H1 (cell line): ENCODE data around the gene ZDHHC22. TPM values are rescaled to one million over a fixed set of nuclear protein-coding genes. Genes with fewer than 3 reads are reported as not detected.

ENCODE experiments used
- ASH2L ChIP-seq: fragments of 200-600, 300-600 bp; sonication (generic); IDR thresholded peaks from one replicate; pipeline ENCODE4 v1.7.1; 2017; ENCODE audit warnings: low read length
- CBX8 ChIP-seq: fragments of 300-800, 300-1000 bp; sonication (generic); IDR thresholded peaks from 2 replicates; pipeline ENCODE4 v1.7.1; 2016; ENCODE audit warnings: low read depth, low read length, borderline replicate concordance
- HDAC2 ChIP-seq, 2 experiments: fragments of 300-600 bp in 1 of 2; sonication (generic) in 1 of 2; IDR thresholded peaks; 2 replicates each; pipeline ENCODE4 v1.6.1; 2011 to 2012; ENCODE audit warnings: low read depth in 2 of 2, low read length in 2 of 2, mild to moderate bottlenecking in 2 of 2, moderate library complexity in 2 of 2, borderline replicate concordance in 1 of 2, inconsistent platforms in 1 of 2
- JUND ChIP-seq: IDR thresholded peaks from 2 replicates; pipeline ENCODE4 v1.6.1; 2011; ENCODE audit warnings: mild to moderate bottlenecking, improper control_type of control experiment, low read length
- SIN3A ChIP-seq, 2 experiments: IDR thresholded peaks in 1 of 2; conservative IDR thresholded peaks in 1 of 2; 2 replicates each; pipeline ENCODE4 v1.6.1; 2011 to 2012; ENCODE audit warnings: low read length in 2 of 2, improper control_type of control experiment in 1 of 2, low read depth in 1 of 2, mild to moderate bottlenecking in 1 of 2
- polyA plus RNA-seq, 7 experiments: library from polyadenylated mRNA; depleted of rRNA in 3 of 7; stranded (reverse) in 5 of 7; unstranded in 2 of 7; fragments of >200 nt in 5 of 7; fragments of 200-250 nt in 2 of 7; gene quantifications; 1 replicate in 5 of 7; 2 replicates in 1 of 7; 4 replicates in 1 of 7; pipeline versions ENCODE4 v1.2.1 to v1.2.3, GENCODE V29; 2011 to 2013; ENCODE audit warnings: missing spikeins in 2 of 7, mixed read lengths in 2 of 7
- total RNA-seq: library from RNA; stranded (reverse); fragmentation: NEBNext Ultra II Directional; extraction: Animal tissue kit (Norgen Biotek cat#: 25700); gene quantifications from 2 replicates; pipeline ENCODE4 v1.2.1, GENCODE V29; 2021
- TF ChIP-seq, protein P1 (sequence below): fragments of 300-600 bp; sonication (generic); IDR thresholded peaks from 2 replicates; pipeline ENCODE4 v1.7.1; 2012; ENCODE audit warnings: low read length, moderate library complexity, mild to moderate bottlenecking, inconsistent platforms; ENCODE audit not compliant: insufficient replicate concordance
- TF ChIP-seq, protein P2 (sequence below), 3 experiments: IDR thresholded peaks; 1 replicate in 2 of 3; 2 replicates in 1 of 3; pipeline versions ENCODE4 v1.5.1 to v1.6.1; 2011; ENCODE audit warnings: low read length in 3 of 3, mild to moderate bottlenecking in 3 of 3, inconsistent platforms in 2 of 3, low read depth in 1 of 3, moderate library complexity in 1 of 3; ENCODE audit not compliant: insufficient read depth in 1 of 3; ENCODE audit errors: control extremely low read depth in 1 of 3

ZDHHC22 gene
- total and polyA plus RNA-seq, 2 of the 8 experiments (the other 6 are each of a cell fraction or from before 2014, with no cell fraction given), result 23.8 to 55.2 TPM

GRCh38 chr14:77097006-77097699 is 44.4 kb downstream of the ZDHHC22 start (continued):
- TF ChIP-seq, protein P1, sequence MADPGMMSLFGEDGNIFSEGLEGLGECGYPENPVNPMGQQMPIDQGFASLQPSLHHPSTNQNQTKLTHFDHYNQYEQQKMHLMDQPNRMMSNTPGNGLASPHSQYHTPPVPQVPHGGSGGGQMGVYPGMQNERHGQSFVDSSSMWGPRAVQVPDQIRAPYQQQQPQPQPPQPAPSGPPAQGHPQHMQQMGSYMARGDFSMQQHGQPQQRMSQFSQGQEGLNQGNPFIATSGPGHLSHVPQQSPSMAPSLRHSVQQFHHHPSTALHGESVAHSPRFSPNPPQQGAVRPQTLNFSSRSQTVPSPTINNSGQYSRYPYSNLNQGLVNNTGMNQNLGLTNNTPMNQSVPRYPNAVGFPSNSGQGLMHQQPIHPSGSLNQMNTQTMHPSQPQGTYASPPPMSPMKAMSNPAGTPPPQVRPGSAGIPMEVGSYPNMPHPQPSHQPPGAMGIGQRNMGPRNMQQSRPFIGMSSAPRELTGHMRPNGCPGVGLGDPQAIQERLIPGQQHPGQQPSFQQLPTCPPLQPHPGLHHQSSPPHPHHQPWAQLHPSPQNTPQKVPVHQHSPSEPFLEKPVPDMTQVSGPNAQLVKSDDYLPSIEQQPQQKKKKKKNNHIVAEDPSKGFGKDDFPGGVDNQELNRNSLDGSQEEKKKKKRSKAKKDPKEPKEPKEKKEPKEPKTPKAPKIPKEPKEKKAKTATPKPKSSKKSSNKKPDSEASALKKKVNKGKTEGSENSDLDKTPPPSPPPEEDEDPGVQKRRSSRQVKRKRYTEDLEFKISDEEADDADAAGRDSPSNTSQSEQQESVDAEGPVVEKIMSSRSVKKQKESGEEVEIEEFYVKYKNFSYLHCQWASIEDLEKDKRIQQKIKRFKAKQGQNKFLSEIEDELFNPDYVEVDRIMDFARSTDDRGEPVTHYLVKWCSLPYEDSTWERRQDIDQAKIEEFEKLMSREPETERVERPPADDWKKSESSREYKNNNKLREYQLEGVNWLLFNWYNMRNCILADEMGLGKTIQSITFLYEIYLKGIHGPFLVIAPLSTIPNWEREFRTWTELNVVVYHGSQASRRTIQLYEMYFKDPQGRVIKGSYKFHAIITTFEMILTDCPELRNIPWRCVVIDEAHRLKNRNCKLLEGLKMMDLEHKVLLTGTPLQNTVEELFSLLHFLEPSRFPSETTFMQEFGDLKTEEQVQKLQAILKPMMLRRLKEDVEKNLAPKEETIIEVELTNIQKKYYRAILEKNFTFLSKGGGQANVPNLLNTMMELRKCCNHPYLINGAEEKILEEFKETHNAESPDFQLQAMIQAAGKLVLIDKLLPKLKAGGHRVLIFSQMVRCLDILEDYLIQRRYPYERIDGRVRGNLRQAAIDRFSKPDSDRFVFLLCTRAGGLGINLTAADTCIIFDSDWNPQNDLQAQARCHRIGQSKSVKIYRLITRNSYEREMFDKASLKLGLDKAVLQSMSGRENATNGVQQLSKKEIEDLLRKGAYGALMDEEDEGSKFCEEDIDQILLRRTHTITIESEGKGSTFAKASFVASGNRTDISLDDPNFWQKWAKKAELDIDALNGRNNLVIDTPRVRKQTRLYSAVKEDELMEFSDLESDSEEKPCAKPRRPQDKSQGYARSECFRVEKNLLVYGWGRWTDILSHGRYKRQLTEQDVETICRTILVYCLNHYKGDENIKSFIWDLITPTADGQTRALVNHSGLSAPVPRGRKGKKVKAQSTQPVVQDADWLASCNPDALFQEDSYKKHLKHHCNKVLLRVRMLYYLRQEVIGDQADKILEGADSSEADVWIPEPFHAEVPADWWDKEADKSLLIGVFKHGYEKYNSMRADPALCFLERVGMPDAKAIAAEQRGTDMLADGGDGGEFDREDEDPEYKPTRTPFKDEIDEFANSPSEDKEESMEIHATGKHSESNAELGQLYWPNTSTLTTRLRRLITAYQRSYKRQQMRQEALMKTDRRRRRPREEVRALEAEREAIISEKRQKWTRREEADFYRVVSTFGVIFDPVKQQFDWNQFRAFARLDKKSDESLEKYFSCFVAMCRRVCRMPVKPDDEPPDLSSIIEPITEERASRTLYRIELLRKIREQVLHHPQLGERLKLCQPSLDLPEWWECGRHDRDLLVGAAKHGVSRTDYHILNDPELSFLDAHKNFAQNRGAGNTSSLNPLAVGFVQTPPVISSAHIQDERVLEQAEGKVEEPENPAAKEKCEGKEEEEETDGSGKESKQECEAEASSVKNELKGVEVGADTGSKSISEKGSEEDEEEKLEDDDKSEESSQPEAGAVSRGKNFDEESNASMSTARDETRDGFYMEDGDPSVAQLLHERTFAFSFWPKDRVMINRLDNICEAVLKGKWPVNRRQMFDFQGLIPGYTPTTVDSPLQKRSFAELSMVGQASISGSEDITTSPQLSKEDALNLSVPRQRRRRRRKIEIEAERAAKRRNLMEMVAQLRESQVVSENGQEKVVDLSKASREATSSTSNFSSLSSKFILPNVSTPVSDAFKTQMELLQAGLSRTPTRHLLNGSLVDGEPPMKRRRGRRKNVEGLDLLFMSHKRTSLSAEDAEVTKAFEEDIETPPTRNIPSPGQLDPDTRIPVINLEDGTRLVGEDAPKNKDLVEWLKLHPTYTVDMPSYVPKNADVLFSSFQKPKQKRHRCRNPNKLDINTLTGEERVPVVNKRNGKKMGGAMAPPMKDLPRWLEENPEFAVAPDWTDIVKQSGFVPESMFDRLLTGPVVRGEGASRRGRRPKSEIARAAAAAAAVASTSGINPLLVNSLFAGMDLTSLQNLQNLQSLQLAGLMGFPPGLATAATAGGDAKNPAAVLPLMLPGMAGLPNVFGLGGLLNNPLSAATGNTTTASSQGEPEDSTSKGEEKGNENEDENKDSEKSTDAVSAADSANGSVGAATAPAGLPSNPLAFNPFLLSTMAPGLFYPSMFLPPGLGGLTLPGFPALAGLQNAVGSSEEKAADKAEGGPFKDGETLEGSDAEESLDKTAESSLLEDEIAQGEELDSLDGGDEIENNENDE, result no peak
- no peak for TF ChIP-seq CBX8
- no peak for TF ChIP-seq ASH2L
- TF ChIP-seq SIN3A (conservative IDR thresholded peaks at IDR 0.05 in 1 of 2, IDR thresholded peaks at IDR 0.05 in 1 of 2; ENCODE audit: low read depth in 1 of 2, low read length in 2 of 2), result 0 out of 4 replicates have a peak, but pooled peaks of 1 of the 2 experiments have one; percentile 35
- no peak for TF ChIP-seq JUND
- TF ChIP-seq, protein P2, sequence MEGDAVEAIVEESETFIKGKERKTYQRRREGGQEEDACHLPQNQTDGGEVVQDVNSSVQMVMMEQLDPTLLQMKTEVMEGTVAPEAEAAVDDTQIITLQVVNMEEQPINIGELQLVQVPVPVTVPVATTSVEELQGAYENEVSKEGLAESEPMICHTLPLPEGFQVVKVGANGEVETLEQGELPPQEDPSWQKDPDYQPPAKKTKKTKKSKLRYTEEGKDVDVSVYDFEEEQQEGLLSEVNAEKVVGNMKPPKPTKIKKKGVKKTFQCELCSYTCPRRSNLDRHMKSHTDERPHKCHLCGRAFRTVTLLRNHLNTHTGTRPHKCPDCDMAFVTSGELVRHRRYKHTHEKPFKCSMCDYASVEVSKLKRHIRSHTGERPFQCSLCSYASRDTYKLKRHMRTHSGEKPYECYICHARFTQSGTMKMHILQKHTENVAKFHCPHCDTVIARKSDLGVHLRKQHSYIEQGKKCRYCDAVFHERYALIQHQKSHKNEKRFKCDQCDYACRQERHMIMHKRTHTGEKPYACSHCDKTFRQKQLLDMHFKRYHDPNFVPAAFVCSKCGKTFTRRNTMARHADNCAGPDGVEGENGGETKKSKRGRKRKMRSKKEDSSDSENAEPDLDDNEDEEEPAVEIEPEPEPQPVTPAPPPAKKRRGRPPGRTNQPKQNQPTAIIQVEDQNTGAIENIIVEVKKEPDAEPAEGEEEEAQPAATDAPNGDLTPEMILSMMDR (IDR thresholded peaks at IDR 0.05; ENCODE audit: control extremely low read depth in 1 of 3, insufficient read depth in 1 of 3, low read depth in 1 of 3, low read length in 3 of 3), result no peak
- TF ChIP-seq HDAC2 (IDR thresholded peaks at IDR 0.05; ENCODE audit: borderline replicate concordance in 1 of 2, low read depth in 2 of 2, low read length in 2 of 2), result no peak
- TF ChIP-seq, all 59 proteins: peak for 2
